H1 (cell line): Measurements from ENCODE around the gene PCBP2. TPM values are rescaled to one million over a fixed set of nuclear protein-coding genes. Genes with fewer than 3 reads are reported as not detected.

Experiments
- CTCF ChIA-PET: fragments of 300-600 bp; sonication (Branson Sonifier 250); formaldehyde crosslinking; loops from one replicate; lab custom pipeline; 2021; ENCODE audit not compliant: partially characterized antibody; lab: Charles Lee
- POLR2A ChIA-PET: fragments of 300-600 bp; sonication (Branson Sonifier 250); formaldehyde crosslinking; loops from one replicate; lab custom pipeline; 2021; ENCODE audit warnings: inconsistent platforms; ENCODE audit not compliant: partially characterized antibody; lab: Charles Lee
- DNase-seq, 2 experiments: peaks; one replicate each; pipeline versions ENCODE4 v3.0.0 to v3.0.0-alpha.2; 2010 to 2022; ENCODE audit warnings: low spot score in 2 of 2, low read depth in 1 of 2, mixed read lengths in 1 of 2
- FAIRE-seq: peaks from 2 replicates; lab custom pipeline; 2011; peaks lifted over from hg19 to GRCh38; lab: Jason Lieb, UNC
- H2AFZ ChIP-seq: 2 replicates; pipeline ENCODE4 v1.8.1; 2012; ENCODE audit warnings: low read length, inconsistent platforms
- H2AK5ac ChIP-seq: 2 replicates; pipeline ENCODE4 v1.6.1; 2013; ENCODE audit warnings: low read depth, low read length
- H2BK120ac ChIP-seq: replicated peaks from 2 replicates; pipeline ENCODE3; 2013; ENCODE audit warnings: low read depth, low read length, inconsistent platforms
- H2BK12ac ChIP-seq: 2 replicates; pipeline ENCODE4 v1.6.1; 2013; ENCODE audit warnings: low read depth, low read length
- H2BK15ac ChIP-seq: 2 replicates; pipeline ENCODE4 v1.6.1; 2013; ENCODE audit warnings: low read length
- H2BK20ac ChIP-seq: 2 replicates; pipeline ENCODE4 v1.6.1; 2013; ENCODE audit warnings: low read length
- H2BK5ac ChIP-seq: 2 replicates; pipeline ENCODE4 v1.6.1; 2013; ENCODE audit warnings: low read depth, low read length
- H3K14ac ChIP-seq: 2 replicates; pipeline ENCODE4 v1.6.1; 2013; ENCODE audit warnings: inconsistent platforms; ENCODE audit not compliant: insufficient read length
- H3K18ac ChIP-seq: 2 replicates; pipeline ENCODE4 v1.6.1; 2013; ENCODE audit warnings: low read length; ENCODE audit errors: extremely low read depth
- H3K23ac ChIP-seq: 2 replicates; pipeline ENCODE4 v1.6.1; 2013; ENCODE audit warnings: inconsistent platforms; ENCODE audit not compliant: insufficient read length
- H3K23me2 ChIP-seq: 2 replicates; pipeline ENCODE4 v1.6.1; 2013; ENCODE audit warnings: low read depth, low read length
- H3K27ac ChIP-seq: 2 replicates; pipeline ENCODE4 v1.6.1; 2011; ENCODE audit warnings: low read depth, low read length, inconsistent platforms
- H3K27me3 ChIP-seq, 4 experiments: replicated peaks in 1 of 4; 1 replicate in 1 of 4; 2 replicates in 3 of 4; pipeline versions ENCODE4 v1.6.1 to v1.8.1; 2011 to 2013; ENCODE audit warnings: low read length in 3 of 4, mild to moderate bottlenecking in 3 of 4, inconsistent platforms in 2 of 4, mixed read lengths in 2 of 4, moderate library complexity in 1 of 4; ENCODE audit not compliant: control insufficient read depth in 3 of 4, insufficient read depth in 3 of 4; ENCODE audit errors: extremely low read depth in 1 of 4
- H3K36me3 ChIP-seq, 4 experiments: 2 replicates each; pipeline versions ENCODE4 v1.6.1 to v1.8.1; 2011 to 2013; ENCODE audit warnings: mild to moderate bottlenecking in 4 of 4, low read length in 3 of 4, moderate library complexity in 2 of 4, control low read depth in 1 of 4, inconsistent platforms in 1 of 4; ENCODE audit not compliant: insufficient read depth in 4 of 4, control insufficient read depth in 2 of 4
- H3K4ac ChIP-seq: replicated peaks from 2 replicates; pipeline ENCODE3; 2013; ENCODE audit warnings: low read length, low read depth, mixed read lengths, inconsistent platforms; ENCODE audit not compliant: insufficient read length
- H3K4me1 ChIP-seq, 4 experiments: replicated peaks in 1 of 4; 1 replicate in 1 of 4; 2 replicates in 3 of 4; pipeline versions ENCODE4 v1.6.1 to v1.8.1; 2011 to 2013; ENCODE audit warnings: low read length in 3 of 4, inconsistent platforms in 2 of 4, mixed read lengths in 1 of 4; ENCODE audit not compliant: insufficient read depth in 4 of 4, control insufficient read depth in 3 of 4
- H3K4me2 ChIP-seq, 2 experiments: 2 replicates each; pipeline versions ENCODE4 v1.6.1 to v1.8.1; 2011 to 2013; ENCODE audit warnings: low read depth in 2 of 2, low read length in 2 of 2, control low read depth in 1 of 2, inconsistent platforms in 1 of 2, mild to moderate bottlenecking in 1 of 2; ENCODE audit not compliant: insufficient read depth in 1 of 2
- H3K4me3 ChIP-seq, 4 experiments: fragments of 200-600, 300-600 bp in 1 of 4; sonication (generic), shearing (Covaris generic), sonication (Bioruptor Twin) in 1 of 4; 2 replicates each; pipeline versions ENCODE4 v1.5.1 to v1.8.1; 2011 to 2016; ENCODE audit warnings: low read length in 4 of 4, low read depth in 3 of 4, control low read depth in 2 of 4, inconsistent platforms in 2 of 4, mild to moderate bottlenecking in 2 of 4, mixed read lengths in 1 of 4, moderate library complexity in 1 of 4; ENCODE audit not compliant: insufficient read depth in 2 of 4; ENCODE audit errors: extremely low read depth in 1 of 4
- H3K56ac ChIP-seq: replicated peaks from 2 replicates; pipeline ENCODE3; 2013; ENCODE audit warnings: low read depth, mild to moderate bottlenecking, mixed read lengths, low read length, inconsistent platforms; ENCODE audit not compliant: insufficient read length
- H3K79me1 ChIP-seq: 2 replicates; pipeline ENCODE4 v1.6.1; 2013; ENCODE audit warnings: low read depth, low read length, control low read depth
- H3K79me2 ChIP-seq, 2 experiments: 2 replicates each; pipeline versions ENCODE4 v1.6.1 to v1.8.1; 2012 to 2013; ENCODE audit warnings: low read length in 2 of 2, mild to moderate bottlenecking in 2 of 2, inconsistent platforms in 1 of 2; ENCODE audit not compliant: insufficient read depth in 2 of 2, control insufficient read depth in 1 of 2
- H3K9ac ChIP-seq, 4 experiments: replicated peaks in 1 of 4; 1 replicate in 1 of 4; 2 replicates in 3 of 4; pipeline versions ENCODE4 v1.6.1 to v1.8.1; 2011 to 2013; ENCODE audit warnings: low read depth in 3 of 4, low read length in 3 of 4, control low read depth in 2 of 4, mild to moderate bottlenecking in 2 of 4, moderate library complexity in 2 of 4, inconsistent platforms in 1 of 4; ENCODE audit errors: extremely low read depth in 1 of 4
- H3K9me3 ChIP-seq, 2 experiments: 2 replicates each; pipeline versions ENCODE4 v1.6.1 to v1.8.1; 2012 to 2013; ENCODE audit warnings: mild to moderate bottlenecking in 2 of 2, moderate library complexity in 2 of 2, control low read depth in 1 of 2, inconsistent platforms in 1 of 2, low read depth in 1 of 2, low read length in 1 of 2, mixed read lengths in 1 of 2; ENCODE audit not compliant: insufficient read depth in 2 of 2
- H4K20me1 ChIP-seq, 2 experiments: replicated peaks in 1 of 2; 2 replicates each; pipeline versions ENCODE3 to v1.8.1; 2011 to 2013; ENCODE audit warnings: inconsistent platforms in 2 of 2, low read length in 2 of 2, mild to moderate bottlenecking in 1 of 2; ENCODE audit not compliant: insufficient read depth in 2 of 2, control insufficient read depth in 1 of 2
- H4K5ac ChIP-seq: 2 replicates; pipeline ENCODE4 v1.6.1; 2013; ENCODE audit warnings: low read length, low read depth, mixed read lengths, inconsistent platforms; ENCODE audit not compliant: insufficient read length
- H4K8ac ChIP-seq: 2 replicates; pipeline ENCODE4 v1.8.0; 2013; ENCODE audit warnings: mild to moderate bottlenecking, moderate library complexity, low read length, inconsistent platforms; ENCODE audit not compliant: insufficient read depth; ENCODE audit errors: extremely low read depth
- H4K91ac ChIP-seq: replicated peaks from 2 replicates; pipeline ENCODE3; 2013; ENCODE audit warnings: low read length, mixed read lengths, inconsistent platforms; ENCODE audit not compliant: insufficient read length
- CEBPB ChIP-seq: IDR thresholded peaks from 2 replicates; pipeline ENCODE4 v1.6.1; 2012; ENCODE audit warnings: low read depth, low read length
- CHD1 ChIP-seq: IDR thresholded peaks from 2 replicates; pipeline ENCODE4 v1.6.1; 2012; ENCODE audit warnings: low read depth, low read length, improper control_type of control experiment
- EZH2 ChIP-seq: fragments of 200-600 bp; sonication (generic); IDR thresholded peaks from 2 replicates; pipeline ENCODE4 v1.7.1; 2012; ENCODE audit warnings: low read depth, mild to moderate bottlenecking, moderate library complexity, low read length, inconsistent platforms; ENCODE audit not compliant: severe bottlenecking
- GABPA ChIP-seq: IDR thresholded peaks from 2 replicates; pipeline ENCODE4 v1.6.1; 2011; ENCODE audit warnings: mild to moderate bottlenecking, low read length, moderate library complexity, borderline replicate concordance; ENCODE audit not compliant: insufficient read depth
- HDAC6 ChIP-seq: IDR thresholded peaks from one replicate; pipeline ENCODE4 v1.7.1; 2012; ENCODE audit warnings: low read depth, mild to moderate bottlenecking, inconsistent platforms, low read length, moderate library complexity
- JUN ChIP-seq: IDR thresholded peaks from 2 replicates; pipeline ENCODE4 v1.6.1; 2011; ENCODE audit warnings: low read depth, mild to moderate bottlenecking, improper control_type of control experiment, low read length
- RBBP5 ChIP-seq: IDR thresholded peaks from 2 replicates; pipeline ENCODE4 v1.7.1; 2012; ENCODE audit warnings: low read depth, mild to moderate bottlenecking, inconsistent platforms, low read length, moderate library complexity, borderline replicate concordance
- RFX5 ChIP-seq: IDR thresholded peaks from 2 replicates; pipeline ENCODE4 v1.6.1; 2011; ENCODE audit warnings: low read depth, low read length, improper control_type of control experiment, borderline replicate concordance
- SP1 ChIP-seq: IDR thresholded peaks from 2 replicates; pipeline ENCODE4 v1.6.1; 2011; ENCODE audit warnings: low read depth, low read length
- TAF1 ChIP-seq: IDR thresholded peaks from 2 replicates; pipeline ENCODE4 v1.6.1; 2011; ENCODE audit warnings: mild to moderate bottlenecking, low read depth, low read length
- TAF7 ChIP-seq: optimal IDR thresholded peaks from 2 replicates; pipeline ENCODE3; 2011; ENCODE audit warnings: low read depth, mild to moderate bottlenecking, inconsistent platforms, low read length, moderate library complexity, borderline replicate concordance
- WGBS, 2 experiments: shearing (Covaris generic) in 1 of 2; methylation state at CpG; one replicate each; pipeline versions ENCODE4 v1.1.6 to v1.1.7; 2013 to 2015; ENCODE audit warnings: low lambda C conversion rate in 2 of 2, mixed read lengths in 2 of 2, inconsistent platforms in 1 of 2, low coverage in 1 of 2, missing lambda C conversion rate in 1 of 2; ENCODE audit not compliant: insufficient replicate concordance in 2 of 2, insufficient coverage in 1 of 2, insufficient read length in 1 of 2; ENCODE audit errors: extremely low coverage in 1 of 2, missing lambda C conversion rate in 1 of 2; 5-methylcytosine and 5-hydroxymethylcytosine counted together
- polyA plus RNA-seq, 7 experiments: library from polyadenylated mRNA; depleted of rRNA in 3 of 7; stranded (reverse) in 5 of 7; unstranded in 2 of 7; fragments of >200 nt in 5 of 7; fragments of 200-250 nt in 2 of 7; gene quantifications; 1 replicate in 5 of 7; 2 replicates in 1 of 7; 4 replicates in 1 of 7; pipeline versions ENCODE4 v1.2.1 to v1.2.3, GENCODE V29; 2011 to 2013; ENCODE audit warnings: missing spikeins in 2 of 7, mixed read lengths in 2 of 7
- total RNA-seq: library from RNA; stranded (reverse); fragmentation: NEBNext Ultra II Directional; extraction: Animal tissue kit (Norgen Biotek cat#: 25700); gene quantifications from 2 replicates; pipeline ENCODE4 v1.2.1, GENCODE V29; 2021
- TF ChIP-seq, protein P1 (sequence below): IDR thresholded peaks from 2 replicates; pipeline ENCODE4 v1.6.1; 2011; ENCODE audit warnings: low read length, improper control_type of control experiment

The PCBP2 gene
- total and polyA plus RNA-seq, 2 of the 8 experiments (the other 6 are each of a cell fraction or from before 2014, with no cell fraction given): 470 to 1,123 TPM

DNA sequence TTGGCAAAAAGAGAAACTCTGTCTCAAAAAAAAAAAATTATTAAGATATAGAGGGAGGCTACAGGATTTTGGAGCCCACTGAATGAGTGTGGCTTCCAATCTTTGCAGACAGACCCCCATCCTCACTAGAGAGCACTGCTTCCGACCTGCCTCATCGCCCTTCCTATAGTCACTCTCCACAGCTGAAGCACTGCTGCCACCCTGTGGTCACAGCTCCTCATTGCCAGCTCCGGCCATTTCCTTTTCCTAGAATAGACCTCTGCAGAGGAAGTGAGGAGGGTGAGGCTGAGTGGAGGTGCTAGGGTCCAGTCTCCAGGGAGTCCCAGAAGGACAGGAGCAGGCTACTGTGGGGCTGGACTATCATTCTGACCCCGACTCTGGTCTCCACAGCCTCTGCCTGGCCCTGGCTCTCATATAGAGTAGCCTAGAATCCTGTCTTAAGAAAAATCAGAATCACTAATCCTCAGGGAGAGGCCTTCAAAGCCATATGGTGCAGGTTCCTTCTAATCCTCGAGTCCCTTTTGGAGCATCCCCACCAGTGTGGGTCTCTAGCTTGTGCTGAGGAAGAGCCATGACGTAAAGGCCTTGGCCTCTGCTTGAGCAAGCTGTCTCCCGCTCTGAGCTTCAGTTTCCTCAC is 56.8 kb downstream of the PCBP2 start:
- Histone ChIP-seq H3K27me3 (no peaks in the 10 kb centered on the region), H3K23me2 (no peaks in the 10 kb centered on the region), H2BK20ac (no peak overlapping the region), H3K56ac (no peak overlapping the region), H4K8ac (no peak overlapping the region), H4K5ac (no peak overlapping the region), H3K4me2 (no peak overlapping the region), H3K14ac (no peak overlapping the region), H3K36me3 (peaks cover 9 to 20% (median 14%) of the 10 kb centered on the region in 4 experiments; a peak in 7 of 8 replicates), H3K79me1 (no peaks in the 10 kb centered on the region), H3K4me1 (no peaks in the 10 kb centered on the region), H3K79me2 (no peaks in the 10 kb centered on the region), H3K27ac (no peak overlapping the region), H2BK120ac (no peak overlapping the region), H3K9me3 (no peaks in the 10 kb centered on the region), H2BK5ac (no peak overlapping the region), H2AFZ (no peak overlapping the region), H4K20me1 (peaks cover 0 to 4% of the 10 kb centered on the region in 2 experiments), H3K18ac (no peak overlapping the region), H2AK5ac (no peak overlapping the region), H3K23ac (no peak overlapping the region), H3K4me3 (no peak overlapping the region), H4K91ac (no peak overlapping the region), H3K4ac (no peak overlapping the region), H2BK15ac (no peak overlapping the region), H2BK12ac (no peak overlapping the region), H3K9ac (no peak overlapping the region)
- 44% methylated on average over 7 of the region's 7 CpGs; no CpG with 5 or more reads in 1 of the 2 experiments for WGBS, 2 experiments
- DNase-seq (peak; percentile 77 to 97), FAIRE-seq (peak; percentile 52)
- CTCF ChIA-PET: interaction anchor here (0.6 to 9.8 kb wide), 30 partner anchors 8 to 322 kb away, joined by 3 to 105 read pairs (median 5); partner anchors contain the start of genes AAAS, PRR13 and TARBP2
- POLR2A ChIA-PET: interaction anchor here (0.7 to 67.0 kb wide), 5 partner anchors 9 to 181 kb away, joined by 3 to 3397 read pairs (median 6); partner anchors contain the start of genes MAP3K12, PCBP2, PRR13 and TARBP2
- TF ChIP-seq SP1 (no peak), TAF1 (no peak), TAF7 (no peak), CHD1 (no peak), GABPA (no peak), CEBPB (no peak), RBBP5 (no peak), JUN (no peak), EZH2 (no peak), HDAC6 (no peak), RFX5 (no peak)
- TF ChIP-seq, protein P1, sequence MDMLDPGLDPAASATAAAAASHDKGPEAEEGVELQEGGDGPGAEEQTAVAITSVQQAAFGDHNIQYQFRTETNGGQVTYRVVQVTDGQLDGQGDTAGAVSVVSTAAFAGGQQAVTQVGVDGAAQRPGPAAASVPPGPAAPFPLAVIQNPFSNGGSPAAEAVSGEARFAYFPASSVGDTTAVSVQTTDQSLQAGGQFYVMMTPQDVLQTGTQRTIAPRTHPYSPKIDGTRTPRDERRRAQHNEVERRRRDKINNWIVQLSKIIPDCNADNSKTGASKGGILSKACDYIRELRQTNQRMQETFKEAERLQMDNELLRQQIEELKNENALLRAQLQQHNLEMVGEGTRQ: no peak
